HG03159 (cell line): ENCODE measurements around the gene YWHAE.
"Not testable (repeated sequence)": the region's sequence is repeated elsewhere in the genome, so short reads cannot be mapped to it uniquely, and the experiment has no call there.

ENCODE experiments used
- ATAC-seq: cut with Tn5 transposase; IDR thresholded peaks from one replicate; pipeline ENCODE4 v1.9.1; 2021; ENCODE audit warnings: mild to moderate bottlenecking, moderate library complexity; ENCODE audit not compliant: unreplicated experiment

Gene YWHAE

GRCh38 chr17:1413281-1413791, 13.3 kb upstream of the YWHAE start:
- ATAC-seq = no peak

- no peak for ATAC-seq
Observed at GRCh38 chr17:1412185-1413110, 12.4 kb upstream of the YWHAE start.

GRCh38 chr17:1402262-1402586, 2.2 kb upstream of the YWHAE start:
- no peak for ATAC-seq

- ATAC-seq = peak; percentile 9
Observed at GRCh38 chr17:1398931-1399678, 917 bp downstream of the YWHAE start.

GRCh38 chr17:1398028-1398427, 2.0 kb downstream of the YWHAE start:
- ATAC-seq = no peak

- not testable (repeated sequence) for ATAC-seq
Observed at GRCh38 chr17:1395876-1396665, 4.0 kb downstream of the YWHAE start.

- ATAC-seq = no peak
Observed at GRCh38 chr17:1391577-1391976, 8.4 kb downstream of the YWHAE start.

GRCh38 chr17:1390432-1391367, 9.3 kb downstream of the YWHAE start:
- no peak for ATAC-seq

GRCh38 chr17:1387490-1388227, 12.4 kb downstream of the YWHAE start:
- not testable (repeated sequence) for ATAC-seq

- ATAC-seq = not testable (repeated sequence)
Observed at GRCh38 chr17:1386675-1387190, 13.3 kb downstream of the YWHAE start.

- ATAC-seq = no peak
Observed at GRCh38 chr17:1386265-1386664, 13.8 kb downstream of the YWHAE start.

- ATAC-seq = no peak
Observed at GRCh38 chr17:1385861-1386260, 14.2 kb downstream of the YWHAE start.

GRCh38 chr17:1384905-1385435, 15.1 kb downstream of the YWHAE start:
- no peak for ATAC-seq

GRCh38 chr17:1379930-1380313, 20.1 kb downstream of the YWHAE start:
- no peak for ATAC-seq

GRCh38 chr17:1379208-1379929, 20.7 kb downstream of the YWHAE start:
- ATAC-seq = no peak

GRCh38 chr17:1378476-1378860, 21.6 kb downstream of the YWHAE start:
- not testable (repeated sequence) for ATAC-seq

- ATAC-seq = no peak
Observed at GRCh38 chr17:1377334-1377733, 22.7 kb downstream of the YWHAE start.

- no peak for ATAC-seq
Observed at GRCh38 chr17:1376061-1376460, 24.0 kb downstream of the YWHAE start.
